AG10803 (cell line): ENCODE results near the gene RUNX3.

Experiments used
- DNase-seq: peaks from one replicate; pipeline ENCODE4 v3.0.0; 2010; ENCODE audit warnings: low read depth
- H3K4me3 ChIP-seq: 2 replicates; pipeline ENCODE4 v1.5.1; 2011; ENCODE audit warnings: mild to moderate bottlenecking, low read length, control low read depth
- TF ChIP-seq, protein P1 (sequence below): conservative IDR thresholded peaks from 2 replicates; pipeline ENCODE4 v1.5.1; 2011; ENCODE audit warnings: mild to moderate bottlenecking, low read length, control low read depth, inconsistent platforms

RUNX3 gene

DNA sequence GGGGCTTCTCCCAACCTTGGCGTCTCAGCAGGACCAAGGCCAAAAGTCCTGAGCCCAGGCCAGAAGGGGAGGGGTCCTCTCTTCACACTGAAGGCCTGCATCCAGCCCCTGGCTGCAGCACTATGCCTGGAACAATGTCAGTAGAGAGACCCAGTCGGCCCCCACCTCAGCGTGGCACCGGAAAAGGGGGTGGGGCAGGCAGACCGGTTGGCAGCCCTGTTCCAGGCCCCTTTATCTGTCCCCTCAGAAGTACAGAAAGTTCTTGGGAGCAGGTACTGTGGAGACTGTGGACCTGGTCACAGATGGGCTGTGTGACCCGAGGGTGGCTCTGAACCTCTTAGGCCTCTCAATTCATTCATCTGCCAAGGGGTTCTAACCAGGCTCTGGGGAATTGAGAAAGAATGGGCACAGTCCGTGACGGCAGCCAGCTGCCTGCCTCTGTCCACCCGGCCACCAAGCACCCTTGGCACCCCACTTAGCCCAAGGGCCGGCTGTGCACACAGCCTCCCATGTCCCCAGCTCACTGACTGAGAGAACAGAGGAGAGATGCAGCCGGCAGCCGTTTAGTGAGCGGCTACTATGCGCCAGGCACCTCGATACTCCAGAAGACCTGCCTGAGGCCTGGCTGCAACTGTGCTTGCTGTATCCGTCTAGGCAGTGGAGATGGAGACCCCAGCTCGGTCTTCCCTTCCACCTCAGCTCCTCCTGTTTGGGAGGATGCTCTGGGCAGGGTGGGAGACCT lies 23.9 kb downstream of the RUNX3 start:
- no peak for DNase-seq
- TF ChIP-seq, protein P1, sequence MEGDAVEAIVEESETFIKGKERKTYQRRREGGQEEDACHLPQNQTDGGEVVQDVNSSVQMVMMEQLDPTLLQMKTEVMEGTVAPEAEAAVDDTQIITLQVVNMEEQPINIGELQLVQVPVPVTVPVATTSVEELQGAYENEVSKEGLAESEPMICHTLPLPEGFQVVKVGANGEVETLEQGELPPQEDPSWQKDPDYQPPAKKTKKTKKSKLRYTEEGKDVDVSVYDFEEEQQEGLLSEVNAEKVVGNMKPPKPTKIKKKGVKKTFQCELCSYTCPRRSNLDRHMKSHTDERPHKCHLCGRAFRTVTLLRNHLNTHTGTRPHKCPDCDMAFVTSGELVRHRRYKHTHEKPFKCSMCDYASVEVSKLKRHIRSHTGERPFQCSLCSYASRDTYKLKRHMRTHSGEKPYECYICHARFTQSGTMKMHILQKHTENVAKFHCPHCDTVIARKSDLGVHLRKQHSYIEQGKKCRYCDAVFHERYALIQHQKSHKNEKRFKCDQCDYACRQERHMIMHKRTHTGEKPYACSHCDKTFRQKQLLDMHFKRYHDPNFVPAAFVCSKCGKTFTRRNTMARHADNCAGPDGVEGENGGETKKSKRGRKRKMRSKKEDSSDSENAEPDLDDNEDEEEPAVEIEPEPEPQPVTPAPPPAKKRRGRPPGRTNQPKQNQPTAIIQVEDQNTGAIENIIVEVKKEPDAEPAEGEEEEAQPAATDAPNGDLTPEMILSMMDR = no peak
- H3K4me3 ChIP-seq = no peak overlapping the region

DNA sequence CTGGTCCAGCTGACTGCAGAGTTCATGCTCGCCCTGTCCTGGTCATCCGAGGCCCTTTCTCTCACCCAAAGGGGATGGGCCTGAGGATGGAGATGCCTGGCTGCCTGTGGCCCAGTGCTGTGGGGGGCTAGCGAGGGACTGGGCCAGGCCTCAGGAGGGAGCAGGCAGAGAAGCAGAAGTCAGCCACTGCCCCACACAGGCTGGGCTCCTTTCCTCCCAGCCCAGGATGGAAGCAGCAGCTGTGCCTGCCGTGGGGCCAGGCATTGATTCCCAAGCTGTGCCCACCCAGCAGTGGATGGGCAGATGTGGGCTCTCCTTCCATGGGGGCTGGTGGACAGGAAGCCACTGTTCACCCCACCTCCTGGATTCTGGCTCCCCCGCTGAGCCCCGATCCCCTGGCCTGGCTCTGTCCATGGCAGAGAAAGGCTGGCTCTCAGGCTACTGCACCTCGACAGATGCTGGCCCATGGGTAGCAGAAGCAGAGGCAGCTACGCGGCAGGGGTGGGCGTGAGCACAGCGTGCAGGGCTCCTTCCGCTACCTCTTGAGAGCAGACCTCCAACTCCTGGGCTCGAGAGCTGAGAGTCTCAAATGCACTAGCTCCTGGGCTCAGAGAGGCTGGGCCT lies 24.6 kb downstream of the RUNX3 start:
- no peak overlapping the region for H3K4me3 ChIP-seq
- no peak for DNase-seq
- TF ChIP-seq, protein P1 = no peak

DNA sequence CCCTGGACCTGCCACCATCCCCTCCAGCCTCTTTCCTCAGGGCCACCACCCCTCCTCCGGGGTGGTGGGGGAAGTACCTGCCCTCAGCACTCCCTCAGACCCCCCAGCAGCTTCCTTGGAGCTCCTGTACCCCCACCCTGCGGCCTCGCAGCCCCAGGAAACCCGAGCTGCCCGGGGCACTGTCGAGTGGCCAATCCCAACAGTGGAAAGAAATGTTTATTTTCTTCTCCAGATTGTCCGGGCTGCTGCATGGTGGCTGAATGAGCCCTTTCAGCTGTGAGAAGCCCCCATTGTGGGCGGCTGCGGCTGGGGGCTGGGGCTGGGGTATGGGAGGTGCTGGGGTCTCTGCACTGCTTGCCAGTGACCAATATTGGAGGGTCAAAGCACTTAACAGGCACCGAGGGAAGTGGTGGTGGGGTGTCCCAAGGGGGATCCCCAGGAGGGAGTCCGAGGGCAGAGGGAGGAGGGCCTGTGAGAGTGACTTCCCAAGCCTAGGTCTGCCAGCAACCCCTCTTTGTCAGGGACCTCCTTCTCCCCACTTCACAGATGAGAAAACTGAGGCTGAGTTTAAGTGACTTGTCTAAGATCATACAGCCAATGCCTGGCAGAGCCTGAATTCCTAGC lies 25.2 kb downstream of the RUNX3 start:
- DNase-seq = no peak
- H3K4me3 ChIP-seq = no peak overlapping the region
- TF ChIP-seq, protein P1 = no peak

DNA sequence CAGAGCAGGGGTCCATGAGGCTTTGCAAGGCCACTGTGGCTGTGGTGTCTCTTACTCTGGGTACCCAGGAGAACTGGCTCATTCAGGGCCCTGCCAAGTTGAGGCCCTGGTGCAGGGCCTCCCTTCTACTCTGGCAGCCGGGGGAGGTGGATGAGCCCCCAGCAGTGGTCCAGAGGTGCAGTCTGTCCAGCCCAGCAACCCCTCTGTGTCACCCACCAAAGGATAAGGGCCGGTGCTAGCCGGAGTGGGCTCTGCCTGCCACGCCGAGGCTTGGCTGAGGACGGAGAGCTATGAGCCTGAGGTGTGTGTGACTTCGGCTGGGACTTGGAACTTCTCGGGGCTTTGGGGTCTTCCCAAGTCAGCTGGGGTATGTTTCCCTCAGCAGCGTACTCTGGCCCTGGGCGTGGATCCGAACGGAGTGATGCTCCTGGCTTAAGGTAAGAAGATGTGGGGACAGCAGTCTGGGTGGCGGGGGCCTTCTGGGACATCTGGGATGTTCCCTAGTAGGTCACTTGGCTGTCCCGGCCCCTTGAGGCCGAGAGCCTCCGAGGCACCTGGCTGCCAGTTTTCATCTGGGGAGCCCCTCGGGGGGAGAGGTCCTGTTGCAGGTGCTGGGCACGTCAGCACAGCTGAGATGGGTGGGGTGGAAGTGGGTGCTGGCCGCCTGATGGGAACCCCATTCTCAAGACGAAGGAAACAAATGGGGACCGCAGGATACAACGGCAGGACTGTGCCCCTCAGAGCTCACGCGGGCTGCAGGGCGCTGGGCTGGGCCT lies 25.9 kb downstream of the RUNX3 start:
- DNase-seq = no peak
- H3K4me3 ChIP-seq = no peak overlapping the region
- TF ChIP-seq, protein P1 = no peak

DNA sequence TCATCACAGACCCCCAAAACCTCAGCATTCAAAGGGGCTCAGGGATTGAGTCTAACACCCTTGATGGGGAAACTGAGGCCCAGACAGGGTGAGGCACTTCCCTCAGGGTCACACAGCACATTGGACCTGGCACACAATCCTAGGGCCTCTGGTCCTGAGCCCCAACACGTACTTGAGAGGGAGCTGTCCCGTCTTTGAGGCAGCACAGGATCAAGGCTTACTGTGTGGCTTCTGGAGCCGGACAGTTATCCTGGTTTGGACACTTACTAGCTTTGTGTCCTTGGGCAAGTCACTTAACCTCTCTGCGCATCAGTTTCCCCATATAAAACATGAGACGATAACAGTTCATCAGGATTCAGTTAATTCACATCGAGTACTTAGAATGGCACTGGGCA lies 26.5 kb downstream of the RUNX3 start:
- TF ChIP-seq, protein P1 = no peak
- no peak for DNase-seq
- H3K4me3 ChIP-seq = no peak overlapping the region

DNA sequence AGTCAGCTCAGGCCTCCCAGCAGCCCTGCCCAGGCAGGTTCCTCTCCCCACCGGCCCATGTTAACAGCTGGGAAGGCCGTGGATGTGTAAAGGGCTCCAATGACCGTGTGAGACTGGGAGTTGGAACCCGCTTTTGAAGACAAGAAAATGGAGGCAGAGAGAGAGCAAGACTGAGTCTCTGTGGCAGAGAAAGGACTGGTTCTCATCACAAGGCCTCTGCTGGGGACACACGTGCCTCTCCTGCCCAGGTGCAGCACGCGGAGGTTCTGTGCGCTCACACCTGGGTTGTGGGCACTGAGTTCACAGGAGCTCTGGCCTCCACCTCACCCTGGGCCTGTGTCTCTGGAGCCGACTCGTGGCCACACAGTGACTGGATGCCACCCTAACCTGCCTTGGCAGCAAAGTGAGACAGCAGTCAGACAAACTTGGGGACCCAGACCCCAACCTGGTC lies 27.0 kb downstream of the RUNX3 start:
- DNase-seq = no peak
- H3K4me3 ChIP-seq = no peak overlapping the region
- TF ChIP-seq, protein P1 = no peak
